ENCODE results near the gene TULP1. TPM values are rescaled to one million over a fixed set of nuclear protein-coding genes. Genes with fewer than 3 reads are reported as not detected.

Gene TULP1
- total RNA-seq, 1 experiment from 2014 or later, result not detected

DNA sequence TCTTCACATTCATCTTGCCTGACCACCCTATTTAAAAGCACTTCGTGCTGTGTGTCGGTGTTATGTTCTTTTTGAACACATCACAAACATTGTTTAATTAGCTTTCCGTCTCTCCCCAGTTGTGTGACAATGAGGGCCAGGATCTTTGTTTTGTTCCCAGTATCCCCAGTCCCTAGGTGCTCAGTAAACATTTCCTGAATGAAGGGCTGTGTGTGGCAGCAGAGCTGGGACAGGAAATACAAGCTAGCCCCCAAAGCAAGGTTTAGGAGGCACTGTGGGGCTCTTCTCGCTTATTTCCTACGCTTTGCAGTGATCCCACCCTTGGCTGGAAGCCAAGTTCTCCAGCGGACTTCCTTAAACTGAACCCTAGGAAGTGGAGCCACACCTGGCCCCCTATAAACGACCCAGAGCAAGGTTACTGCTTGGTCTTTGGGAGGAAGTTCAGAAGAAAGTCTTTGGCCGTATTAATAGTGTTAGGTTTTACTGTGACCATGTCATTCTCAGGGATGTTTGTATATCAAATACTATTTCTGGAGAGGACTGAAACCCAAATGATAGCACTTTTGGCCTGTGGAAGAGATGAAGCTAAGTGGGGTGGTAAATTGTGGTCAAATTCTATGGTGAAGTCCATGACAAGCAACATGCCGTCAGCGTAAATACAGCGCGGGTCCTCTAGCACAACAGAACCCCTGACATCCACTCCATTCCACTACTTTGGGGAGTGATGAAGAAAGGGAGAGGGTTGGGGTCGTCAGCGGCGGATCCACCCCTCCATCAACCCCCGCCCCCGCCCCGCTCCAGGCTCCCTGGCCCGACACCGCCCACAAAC lies 61.1 kb downstream of the TULP1 start:
- H3K9me3 Mint-ChIP-seq (ENCODE audit: low read depth, unreplicated experiment), result no peaks in the 10 kb centered on the region
- CTCF ChIA-PET, result interaction anchor here (0.6 to 1.4 kb wide), 7 partner anchors 17 to 1061 kb away, joined by 3 to 6 read pairs (median 4); partner anchors contain the start of genes DEF6, PPARD and RPL10A
- DNase-seq, result no peak
- no peak overlapping the region for H3K27ac Mint-ChIP-seq (ENCODE audit: unreplicated experiment)
- H3K4me3 Mint-ChIP-seq (ENCODE audit: low read depth, unreplicated experiment), result peak overlapping the region; percentile 79
- H3K36me3 Mint-ChIP-seq (ENCODE audit: insufficient read depth, unreplicated experiment), result peaks cover 19% of the 10 kb centered on the region
- TF ChIP-seq, protein P1, sequence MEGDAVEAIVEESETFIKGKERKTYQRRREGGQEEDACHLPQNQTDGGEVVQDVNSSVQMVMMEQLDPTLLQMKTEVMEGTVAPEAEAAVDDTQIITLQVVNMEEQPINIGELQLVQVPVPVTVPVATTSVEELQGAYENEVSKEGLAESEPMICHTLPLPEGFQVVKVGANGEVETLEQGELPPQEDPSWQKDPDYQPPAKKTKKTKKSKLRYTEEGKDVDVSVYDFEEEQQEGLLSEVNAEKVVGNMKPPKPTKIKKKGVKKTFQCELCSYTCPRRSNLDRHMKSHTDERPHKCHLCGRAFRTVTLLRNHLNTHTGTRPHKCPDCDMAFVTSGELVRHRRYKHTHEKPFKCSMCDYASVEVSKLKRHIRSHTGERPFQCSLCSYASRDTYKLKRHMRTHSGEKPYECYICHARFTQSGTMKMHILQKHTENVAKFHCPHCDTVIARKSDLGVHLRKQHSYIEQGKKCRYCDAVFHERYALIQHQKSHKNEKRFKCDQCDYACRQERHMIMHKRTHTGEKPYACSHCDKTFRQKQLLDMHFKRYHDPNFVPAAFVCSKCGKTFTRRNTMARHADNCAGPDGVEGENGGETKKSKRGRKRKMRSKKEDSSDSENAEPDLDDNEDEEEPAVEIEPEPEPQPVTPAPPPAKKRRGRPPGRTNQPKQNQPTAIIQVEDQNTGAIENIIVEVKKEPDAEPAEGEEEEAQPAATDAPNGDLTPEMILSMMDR (IDR thresholded peaks at IDR 0.05; ENCODE audit: unreplicated experiment), result no peak
- intact Hi-C loops (cut with micrococcal nuclease; ENCODE audit: unreplicated experiment), result loop anchor here (5.0 kb wide), 1 partner anchor 59 kb away; no protein-coding TSS in a partner anchor
- H3K4me1 Mint-ChIP-seq (ENCODE audit: low read depth, unreplicated experiment), result peaks cover 26% of the 10 kb centered on the region
- no TSS peak for BruUV-seq (replicated peaks)
- peaks cover 27% of the 10 kb centered on the region for H3K27me3 Mint-ChIP-seq (ENCODE audit: unreplicated experiment)

- no peaks in the 10 kb centered on the region for H3K9me3 Mint-ChIP-seq (ENCODE audit: low read depth, unreplicated experiment)
- no TSS peak for BruUV-seq (replicated peaks)
- peaks cover 13% of the 10 kb centered on the region for H3K36me3 Mint-ChIP-seq (ENCODE audit: insufficient read depth, unreplicated experiment)
- H3K4me1 Mint-ChIP-seq (ENCODE audit: low read depth, unreplicated experiment), result peaks cover 25% of the 10 kb centered on the region
- H3K27ac Mint-ChIP-seq (ENCODE audit: unreplicated experiment), result no peak overlapping the region
- DNase-seq, result peak; percentile 37
- peaks cover 27% of the 10 kb centered on the region for H3K27me3 Mint-ChIP-seq (ENCODE audit: unreplicated experiment)
- CTCF ChIA-PET, result interaction anchor here (0.6 to 1.6 kb wide), 17 partner anchors 13 to 156 kb away, joined by 3 to 55 read pairs (median 4); partner anchors contain the start of genes DEF6 and PPARD
- TF ChIP-seq, protein P1 (IDR thresholded peaks at IDR 0.05; ENCODE audit: unreplicated experiment), result peak; percentile 71
- intact Hi-C loops (cut with micrococcal nuclease; ENCODE audit: unreplicated experiment), result loop anchor here (1.0 kb wide), 2 partner anchors 107 to 152 kb away; partner anchors contain the start of genes DEF6 and PPARD
- no peak overlapping the region for H3K4me3 Mint-ChIP-seq (ENCODE audit: low read depth, unreplicated experiment)
Measured at GRCh38 chr6:35449287-35449881, 63.3 kb downstream of the TULP1 start.

DNA sequence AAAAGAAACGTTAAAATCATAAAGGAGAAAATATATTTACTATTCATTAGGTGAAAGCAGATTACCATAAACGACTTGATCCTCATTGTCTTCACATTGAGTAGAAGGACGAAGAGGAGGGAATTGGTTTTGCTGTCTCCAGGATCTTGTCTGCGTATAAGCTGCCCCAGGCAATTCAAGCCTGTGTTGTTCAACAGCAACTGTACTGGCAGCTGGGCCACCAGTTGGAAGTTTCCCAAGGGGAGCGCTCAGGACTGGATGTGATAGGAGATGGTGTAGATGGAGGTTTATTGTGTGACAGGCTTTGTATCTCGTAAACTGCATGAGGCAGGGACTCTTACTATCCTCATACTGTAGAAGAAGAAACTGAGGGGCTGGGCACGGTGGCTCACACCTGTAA lies 64.5 kb downstream of the TULP1 start:
- Mint-ChIP-seq H3K36me3 (ENCODE audit: insufficient read depth, unreplicated experiment) (peaks cover 12% of the 10 kb centered on the region), H3K9me3 (ENCODE audit: low read depth, unreplicated experiment) (no peaks in the 10 kb centered on the region), H3K27me3 (ENCODE audit: unreplicated experiment) (peaks cover 27% of the 10 kb centered on the region), H3K27ac (ENCODE audit: unreplicated experiment) (no peak overlapping the region), H3K4me1 (ENCODE audit: low read depth, unreplicated experiment) (peaks cover 13% of the 10 kb centered on the region), H3K4me3 (ENCODE audit: low read depth, unreplicated experiment) (no peak overlapping the region)
- TF ChIP-seq, protein P1 (IDR thresholded peaks at IDR 0.05; ENCODE audit: unreplicated experiment), result no peak
- BruUV-seq (replicated peaks), result no TSS peak
- CTCF ChIA-PET, result interaction anchor here (0.5 to 1.6 kb wide), 5 partner anchors 23 to 129 kb away, joined by 3 to 55 read pairs (median 3); partner anchors contain the start of gene PPARD
- no peak for DNase-seq
- intact Hi-C loops (cut with micrococcal nuclease; ENCODE audit: unreplicated experiment), result no loop called here

Small RNA genes lying within 50 kb of the gene (microRNA-seq; reads per million reads assigned to microRNA genes)
- 3.2 reads per million for gene MIR7111

Other genes starting within 250 kb of the TULP1 start
- gene DEF6, start 215.1 kb downstream of the TULP1 start, total RNA-seq (2022), result 15.4 and 18.5 TPM in 2 replicates
- gene PPARD, start 170.3 kb downstream of the TULP1 start, total RNA-seq (2022), result 26.2 and 26.8 TPM in 2 replicates
- 10.4 and 10.9 TPM in 2 replicates for gene FANCE, start 60.6 kb downstream of the TULP1 start, total RNA-seq (2022)
- 789 and 828 TPM in 2 replicates for gene RPL10A, start 44.5 kb downstream of the TULP1 start, total RNA-seq (2022)
- 27.3 and 28.3 TPM in 2 replicates for gene TEAD3, start 15.8 kb downstream of the TULP1 start, total RNA-seq (2022)
- 14.3 and 15.1 TPM in 2 replicates for gene FKBP5, start 176.0 kb upstream of the TULP1 start, total RNA-seq (2022)
- not detected in 2 replicates for gene ARMC12, start 224.1 kb upstream of the TULP1 start, total RNA-seq (2022)